Endodermal cell (in vitro differentiated cells): ENCODE measurements around the gene RPS24. TPM values are rescaled to one million over a fixed set of nuclear protein-coding genes. Genes with fewer than 3 reads are reported as not detected.

Experiments used
- DNase-seq: peaks from one replicate; pipeline ENCODE4 v3.0.0-alpha.2; 2017
- H3K27ac ChIP-seq: 2 replicates; pipeline ENCODE4 v1.5.1; 2013; ENCODE audit warnings: mild to moderate bottlenecking, low read depth, low read length, moderate library complexity
- H3K27me3 ChIP-seq: 2 replicates; pipeline ENCODE4 v1.6.1; 2013; ENCODE audit warnings: mild to moderate bottlenecking, low read length, moderate library complexity; ENCODE audit not compliant: insufficient read depth, control insufficient read depth, poor library complexity, severe bottlenecking
- H3K36me3 ChIP-seq: 2 replicates; pipeline ENCODE4 v1.7.0; 2013; ENCODE audit warnings: mild to moderate bottlenecking, low read length, moderate library complexity; ENCODE audit not compliant: control insufficient read depth, insufficient read depth
- H3K4me1 ChIP-seq: one replicate; pipeline ENCODE4 v1.7.0; 2013; ENCODE audit warnings: low read length; ENCODE audit not compliant: control insufficient read depth, insufficient read depth
- H3K4me3 ChIP-seq: 2 replicates; pipeline ENCODE4 v1.5.1; 2013; ENCODE audit warnings: mild to moderate bottlenecking, low read length, moderate library complexity
- H3K9ac ChIP-seq: 2 replicates; pipeline ENCODE4 v1.6.1; 2013; ENCODE audit warnings: mild to moderate bottlenecking, low read length, moderate library complexity; ENCODE audit not compliant: poor library complexity, severe bottlenecking; ENCODE audit errors: extremely low read depth
- H3K9me3 ChIP-seq: 2 replicates; pipeline ENCODE4 v1.6.1; 2013; ENCODE audit warnings: mild to moderate bottlenecking, low read length, moderate library complexity; ENCODE audit not compliant: control insufficient read depth
- H3K27ac Mint-ChIP-seq: 2 replicates; pipeline ENCODE4 v1.8.0; 2020; ENCODE audit warnings: mixed read lengths
- H3K27me3 Mint-ChIP-seq: 2 replicates; pipeline ENCODE4 v1.8.0; 2021; ENCODE audit warnings: mild to moderate bottlenecking, mixed read lengths; ENCODE audit not compliant: insufficient read depth
- H3K36me3 Mint-ChIP-seq: 2 replicates; pipeline ENCODE4 v1.8.0; 2020; ENCODE audit warnings: low read depth, mixed read lengths
- H3K4me1 Mint-ChIP-seq: 2 replicates; pipeline ENCODE4 v1.8.0; 2020; ENCODE audit warnings: mixed read lengths
- H3K4me3 Mint-ChIP-seq: 2 replicates; pipeline ENCODE4 v1.8.0; 2020; ENCODE audit warnings: mild to moderate bottlenecking, moderate library complexity, mixed read lengths
- H3K9me3 Mint-ChIP-seq: 2 replicates; pipeline ENCODE4 v1.8.0; 2020; ENCODE audit warnings: mild to moderate bottlenecking, mixed read lengths
- CTCF ChIP-seq: fragments of 200-600 bp; sonication (generic); conservative IDR thresholded peaks from 2 replicates; pipeline ENCODE4 v1.5.0; 2021; ENCODE audit warnings: antibody characterized with exemption, mild to moderate bottlenecking
- WGBS, 2 experiments: methylation state at CpG; one replicate each; pipeline versions ENCODE4 v1.1.5 to v1.1.7; 2013; ENCODE audit warnings: missing lambda C conversion rate in 2 of 2, mixed read lengths in 1 of 2; ENCODE audit not compliant: insufficient coverage in 1 of 2, insufficient read length in 1 of 2; 5-methylcytosine and 5-hydroxymethylcytosine counted together
- total RNA-seq, 2 donors: library from RNA; stranded (reverse); fragmentation: NEBNext Ultra II Directional in 1 of 2; extraction: Animal tissue kit (Norgen Biotek cat#: 25700) in 1 of 2; gene quantifications; 2 replicates in 1 of 2; 3 replicates in 1 of 2; pipeline ENCODE4 v1.2.1, GENCODE V29; 2021

The RPS24 gene
- total RNA-seq, 2 donors from 2014 or later = 1,695 to 1,720 TPM

DNA sequence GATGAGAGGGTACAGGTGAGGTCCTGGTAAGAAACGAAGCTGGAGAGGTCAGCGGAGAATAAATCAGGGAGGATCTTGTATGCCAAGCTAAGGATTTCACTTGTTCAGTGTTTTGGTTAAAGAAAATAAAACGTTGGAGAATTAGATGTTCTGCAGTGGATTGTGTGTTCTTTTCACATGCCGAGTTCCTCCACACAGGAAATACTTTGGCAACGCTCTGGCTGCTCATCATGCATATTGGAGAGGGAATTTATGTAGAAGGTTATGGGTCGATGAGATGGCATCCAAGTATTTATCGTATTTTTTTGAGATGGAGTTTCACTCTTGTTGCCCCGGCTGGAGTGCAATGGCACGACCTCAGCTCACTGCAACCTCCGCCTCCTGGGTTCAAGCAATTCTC, 11.0 kb downstream of the RPS24 start:
- no peak overlapping the region for H3K27ac Mint-ChIP-seq
- no peak for TF ChIP-seq CTCF
- no peaks in the 10 kb centered on the region for H3K27me3 Mint-ChIP-seq
- no peak overlapping the region for H3K9ac ChIP-seq
- no peak overlapping the region for H3K27ac ChIP-seq
- H3K4me1 ChIP-seq = no peaks in the 10 kb centered on the region
- no peak overlapping the region for H3K4me3 Mint-ChIP-seq
- 91 to 92% methylated on average over 10 of the region's 10 CpGs for WGBS, 2 experiments
- no peaks in the 10 kb centered on the region for H3K9me3 Mint-ChIP-seq
- no peaks in the 10 kb centered on the region for H3K9me3 ChIP-seq
- H3K36me3 Mint-ChIP-seq = peaks cover 31% of the 10 kb centered on the region
- DNase-seq = no peak
- no peak overlapping the region for H3K4me3 ChIP-seq
- H3K27me3 ChIP-seq = no peaks in the 10 kb centered on the region
- H3K4me1 Mint-ChIP-seq = peaks cover 9% of the 10 kb centered on the region
- peaks cover 31% of the 10 kb centered on the region for H3K36me3 ChIP-seq

DNA sequence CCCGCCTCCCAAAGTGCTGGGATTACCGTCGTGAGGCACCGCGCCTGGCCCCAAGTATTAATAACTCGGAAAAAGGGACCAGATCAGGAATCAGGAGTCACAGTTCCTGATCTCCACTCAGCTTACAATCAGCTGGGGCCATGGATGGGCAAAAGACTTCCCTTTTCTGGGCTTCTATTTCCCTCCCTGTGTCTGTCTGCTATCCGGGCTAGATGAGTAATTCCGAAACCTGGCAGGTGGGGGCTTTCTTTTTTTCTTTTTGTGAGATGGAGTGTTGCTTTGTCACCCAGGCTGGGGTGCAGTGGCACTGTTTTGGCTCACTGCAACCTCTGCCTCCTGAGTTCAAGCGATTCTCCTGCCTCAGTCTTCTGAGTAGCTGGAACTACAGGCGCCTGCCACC, 11.6 kb downstream of the RPS24 start:
- 78 to 83% methylated on average over 8 to 10 of the region's 10 CpGs for WGBS, 2 experiments
- H3K36me3 Mint-ChIP-seq = peaks cover 26% of the 10 kb centered on the region

GRCh38 chr10:78045856-78046255, 12.2 kb downstream of the RPS24 start:
- Mint-ChIP-seq H3K4me1 (peaks cover 5% of the 10 kb centered on the region), H3K36me3 (peaks cover 20% of the 10 kb centered on the region), H3K27me3 (no peaks in the 10 kb centered on the region), H3K27ac (no peak overlapping the region), H3K4me3 (no peak overlapping the region), H3K9me3 (no peaks in the 10 kb centered on the region)
- Histone ChIP-seq H3K27me3 (no peaks in the 10 kb centered on the region), H3K9me3 (no peaks in the 10 kb centered on the region), H3K4me1 (no peaks in the 10 kb centered on the region), H3K36me3 (peaks cover 20% of the 10 kb centered on the region), H3K4me3 (no peak overlapping the region), H3K9ac (no peak overlapping the region), H3K27ac (no peak overlapping the region)
- 89 to 92% methylated on average over 7 to 8 of the region's 8 CpGs for WGBS, 2 experiments
- no peak for DNase-seq
- no peak for TF ChIP-seq CTCF

More for the DNA sequence above, 11.6 kb downstream of the RPS24 start:
- H3K4me1 ChIP-seq = no peaks in the 10 kb centered on the region
- H3K4me3 ChIP-seq = no peak overlapping the region
- H3K27me3 ChIP-seq = no peaks in the 10 kb centered on the region
- H3K27ac ChIP-seq = no peak overlapping the region
- DNase-seq = peak; percentile 59
- Mint-ChIP-seq H3K27me3 (no peaks in the 10 kb centered on the region), H3K4me3 (no peak overlapping the region), H3K9me3 (no peaks in the 10 kb centered on the region), H3K27ac (no peak overlapping the region), H3K4me1 (peaks cover 9% of the 10 kb centered on the region)
- peaks cover 26% of the 10 kb centered on the region for H3K36me3 ChIP-seq
- no peaks in the 10 kb centered on the region for H3K9me3 ChIP-seq
- no peak for TF ChIP-seq CTCF
- H3K9ac ChIP-seq = no peak overlapping the region
